Renal cortex interstitium (tissue), 11 donors: ENCODE results near the gene ZNF292. TPM values are rescaled to one million over a fixed set of nuclear protein-coding genes. Genes with fewer than 3 reads are reported as not detected.
A peak's percentile ranks its signal among the peaks of the same experiment; 100 is the strongest.

ENCODE experiments used
- DNase-seq, 11 donors: peaks; one replicate each; pipeline ENCODE4 v3.0.0-alpha.2; 2013; ENCODE audit warnings: low read depth in 9 of 11, low spot score in 4 of 11; ENCODE audit errors: extremely low read depth in 1 of 11
- polyA plus RNA-seq, 3 donors: library from polyadenylated mRNA; unstranded; fragments of 120-200 nt; gene quantifications; one replicate each; pipeline ENCODE4 v1.2.1, GENCODE V29; 2013; ENCODE audit not compliant: insufficient read length in 3 of 3

The ZNF292 gene
- polyA plus RNA-seq, 3 donors: 38.8 to 48.2 (median 48.2) TPM

DNA sequence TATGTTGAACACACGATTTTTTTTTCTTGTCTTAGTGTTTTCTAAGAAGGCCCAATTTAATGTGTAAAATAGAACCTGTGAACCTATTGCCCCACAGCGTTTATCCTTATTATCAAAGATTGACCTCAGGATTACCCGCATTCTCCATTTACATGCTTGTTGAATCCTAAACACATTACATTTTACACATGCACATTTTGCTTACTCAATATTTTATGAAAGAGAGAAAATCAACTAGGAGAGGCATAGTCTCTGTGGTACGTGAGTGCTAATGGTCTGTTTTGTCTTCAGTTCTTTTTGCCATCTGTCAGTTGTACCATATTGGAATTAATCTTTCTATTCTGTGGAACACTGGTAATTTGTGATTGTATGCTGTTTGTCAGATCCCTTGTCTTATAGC, 86.9 kb downstream of the ZNF292 start:
- DNase-seq: no peak

DNA sequence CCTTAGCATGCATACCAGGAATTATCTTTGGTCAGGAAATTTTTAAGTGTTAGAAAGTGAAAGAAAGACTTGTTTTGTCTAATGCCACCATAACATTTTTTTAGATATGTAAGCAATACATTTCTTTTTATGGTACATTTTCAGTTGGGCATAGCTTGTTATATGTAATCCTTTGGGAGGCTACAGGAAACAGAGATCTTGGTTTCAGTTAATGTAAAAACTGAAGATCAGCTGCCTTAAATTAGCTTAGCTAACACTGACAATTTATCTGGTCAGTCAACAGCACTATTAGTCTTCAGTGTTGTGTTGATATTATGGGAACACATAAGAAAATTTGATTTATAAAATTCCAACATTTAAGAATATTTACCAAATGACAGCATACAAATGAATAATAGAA, 88.4 kb downstream of the ZNF292 start:
- no peak for DNase-seq

DNA sequence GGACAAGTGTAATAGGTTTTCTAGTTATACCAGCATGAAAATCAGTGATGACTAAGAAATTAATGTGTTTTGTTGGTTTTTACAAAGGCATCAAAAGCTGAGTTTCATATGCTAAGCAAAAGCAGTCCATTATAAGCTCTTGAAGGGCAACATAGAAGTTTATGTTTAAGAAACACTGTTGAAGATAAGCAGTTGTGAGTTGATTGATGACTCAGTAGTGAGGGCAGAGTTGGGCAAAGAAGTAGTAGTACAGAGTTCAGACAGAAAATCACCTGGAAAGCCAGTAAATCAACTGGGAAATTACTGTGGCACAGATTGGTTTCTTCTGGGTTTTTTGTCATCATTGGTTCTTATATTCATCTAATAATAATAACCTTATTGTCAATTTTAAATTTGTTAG, 89.0 kb downstream of the ZNF292 start:
- DNase-seq: no peak

DNA sequence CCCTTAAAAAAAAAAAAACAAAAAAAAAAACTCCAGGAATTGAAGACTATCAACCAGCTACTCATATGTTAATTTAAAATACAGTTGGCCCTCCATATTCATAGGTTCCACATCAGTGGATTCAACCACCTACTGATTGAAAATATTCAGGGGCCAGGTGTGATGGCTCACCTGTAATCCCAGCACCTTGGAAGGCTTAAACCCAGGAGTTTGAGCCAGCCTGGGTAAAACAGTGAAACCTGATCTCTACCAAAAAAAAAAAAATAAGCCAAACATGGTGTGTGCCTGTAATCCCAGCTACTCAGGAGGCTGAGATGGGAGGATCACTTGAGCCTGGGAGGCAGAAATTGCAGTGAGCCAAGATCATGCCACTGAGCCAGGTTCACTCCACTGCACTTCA, 94.7 kb downstream of the ZNF292 start:
- no peak for DNase-seq

DNA sequence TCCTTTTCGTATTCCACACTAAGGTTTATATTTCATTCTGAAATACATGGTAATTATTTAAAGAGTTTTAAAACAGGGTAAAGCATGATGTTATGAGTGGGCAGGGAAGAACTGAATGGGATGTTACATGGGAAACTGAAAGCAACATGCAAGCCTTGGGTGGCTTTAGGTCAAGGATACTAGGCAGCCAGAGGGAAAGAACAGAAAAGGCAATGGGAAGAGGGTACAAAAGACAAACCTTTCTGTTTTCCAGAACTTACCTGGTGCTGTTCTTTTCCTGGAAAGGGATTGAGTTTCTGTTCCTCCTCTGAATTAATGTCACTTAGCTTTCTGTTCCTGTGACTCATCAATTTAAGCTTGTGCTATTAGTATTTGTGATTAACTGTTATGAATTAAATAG, 95.9 kb downstream of the ZNF292 start:
- no peak for DNase-seq

DNA sequence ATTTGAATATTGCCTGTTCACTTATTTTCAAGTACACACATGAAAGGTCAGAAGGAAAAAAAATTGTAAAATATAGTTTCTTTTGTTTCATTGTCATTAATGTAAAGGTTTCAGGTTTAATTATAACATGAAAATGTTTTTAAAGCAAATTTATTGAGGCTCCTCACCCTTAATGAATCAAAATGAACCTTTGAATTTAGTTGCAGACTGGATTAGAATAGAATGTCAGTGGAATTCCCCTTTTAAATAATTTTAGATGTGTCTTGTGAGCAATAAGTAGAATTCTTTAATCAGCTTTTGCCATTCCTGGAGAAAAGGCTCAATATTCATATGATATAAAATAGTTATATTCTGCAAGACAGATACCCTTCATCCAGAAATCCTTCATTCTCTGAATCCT, 96.4 kb downstream of the ZNF292 start:
- no peak for DNase-seq

DNA sequence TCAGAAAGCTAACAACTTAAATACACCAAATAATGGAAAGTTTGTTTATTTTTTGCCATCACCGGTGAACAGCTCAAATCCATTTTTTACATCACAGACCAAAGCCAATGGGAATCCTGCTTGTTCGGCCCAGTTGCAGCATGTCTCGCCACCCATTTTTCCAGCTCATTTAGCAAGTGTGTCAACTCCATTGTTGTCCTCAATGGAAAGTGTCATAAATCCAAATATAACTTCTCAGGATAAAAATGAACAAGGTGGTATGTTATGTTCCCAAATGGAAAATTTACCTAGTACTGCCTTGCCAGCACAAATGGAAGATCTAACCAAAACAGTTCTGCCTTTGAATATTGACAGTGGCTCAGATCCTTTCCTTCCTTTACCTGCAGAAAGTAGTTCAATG, 101.7 kb downstream of the ZNF292 start:
- no peak for DNase-seq

DNA sequence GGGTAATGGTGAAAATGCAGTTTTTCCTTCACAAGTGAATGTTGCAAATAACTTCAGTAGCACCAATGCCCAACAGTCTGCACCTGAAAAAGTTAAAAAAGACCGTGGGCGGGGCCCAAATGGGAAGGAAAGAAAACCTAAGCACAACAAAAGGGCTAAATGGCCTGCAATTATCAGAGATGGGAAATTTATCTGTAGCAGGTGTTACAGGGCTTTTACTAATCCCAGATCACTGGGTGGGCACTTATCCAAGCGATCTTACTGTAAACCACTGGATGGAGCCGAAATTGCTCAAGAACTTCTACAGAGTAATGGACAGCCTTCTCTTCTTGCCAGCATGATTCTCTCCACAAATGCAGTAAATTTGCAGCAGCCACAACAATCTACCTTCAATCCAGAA, 102.2 kb downstream of the ZNF292 start:
- DNase-seq: no peak

DNA sequence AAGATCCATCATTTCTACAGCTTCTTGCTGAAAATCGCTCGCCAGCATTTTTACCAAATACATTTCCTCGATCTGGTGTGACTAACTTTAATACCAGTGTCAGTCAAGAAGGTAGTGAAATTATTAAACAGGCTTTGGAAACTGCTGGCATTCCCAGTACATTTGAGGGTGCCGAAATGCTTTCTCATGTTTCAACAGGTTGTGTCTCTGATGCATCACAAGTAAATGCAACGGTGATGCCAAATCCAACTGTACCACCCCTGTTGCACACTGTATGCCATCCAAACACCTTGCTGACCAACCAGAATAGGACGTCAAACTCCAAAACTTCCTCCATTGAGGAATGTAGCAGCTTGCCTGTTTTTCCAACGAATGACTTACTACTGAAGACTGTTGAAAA, 102.6 kb downstream of the ZNF292 start:
- DNase-seq: no peak

DNA sequence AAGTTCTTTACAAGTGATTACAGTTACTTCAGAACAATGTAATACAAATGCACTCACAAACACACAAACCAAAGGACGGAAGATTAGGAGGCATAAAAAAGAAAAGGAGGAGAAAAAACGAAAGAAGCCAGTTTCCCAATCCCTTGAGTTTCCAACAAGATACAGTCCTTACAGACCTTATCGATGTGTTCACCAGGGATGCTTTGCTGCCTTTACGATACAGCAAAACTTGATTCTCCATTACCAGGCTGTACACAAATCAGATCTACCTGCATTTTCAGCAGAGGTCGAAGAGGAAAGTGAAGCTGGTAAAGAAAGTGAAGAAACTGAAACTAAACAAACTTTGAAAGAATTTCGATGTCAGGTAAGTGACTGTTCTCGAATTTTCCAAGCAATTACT, 104.4 kb downstream of the ZNF292 start:
- no peak for DNase-seq

DNA sequence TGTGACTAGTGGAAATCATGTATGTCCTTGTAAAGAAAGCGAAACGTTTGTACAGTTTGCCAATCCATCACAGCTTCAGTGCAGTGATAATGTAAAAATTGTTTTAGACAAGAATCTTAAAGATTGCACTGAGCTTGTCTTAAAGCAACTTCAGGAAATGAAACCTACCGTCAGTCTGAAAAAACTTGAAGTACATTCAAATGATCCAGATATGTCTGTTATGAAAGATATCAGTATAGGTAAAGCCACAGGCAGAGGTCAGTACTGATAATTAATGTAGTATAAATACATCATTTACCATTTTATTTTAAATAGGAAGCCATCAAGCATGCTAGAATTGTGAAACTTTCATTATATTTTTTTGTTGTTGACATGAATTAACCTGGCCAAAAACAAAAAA, 106.2 kb downstream of the ZNF292 start:
- no peak for DNase-seq

DNA sequence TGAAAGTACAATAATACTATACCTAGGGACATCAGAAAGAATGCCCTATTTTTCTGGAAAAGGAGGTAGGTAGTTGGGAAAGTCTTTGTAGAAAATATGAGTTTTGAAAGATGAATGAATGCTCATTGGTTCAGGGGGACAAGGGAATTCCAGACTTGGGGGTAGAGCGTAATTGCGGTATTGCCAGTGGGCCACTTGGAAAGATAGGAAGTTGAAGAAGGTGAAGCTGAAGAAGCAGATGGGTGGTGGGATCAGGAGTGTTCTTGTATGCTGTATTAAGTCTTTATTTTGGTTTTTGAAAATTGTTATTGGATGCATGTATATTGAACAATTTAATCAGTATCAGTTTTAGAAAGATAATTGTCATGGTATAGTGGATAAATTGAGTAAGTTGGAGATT, 109.1 kb downstream of the ZNF292 start:
- no peak for DNase-seq

DNA sequence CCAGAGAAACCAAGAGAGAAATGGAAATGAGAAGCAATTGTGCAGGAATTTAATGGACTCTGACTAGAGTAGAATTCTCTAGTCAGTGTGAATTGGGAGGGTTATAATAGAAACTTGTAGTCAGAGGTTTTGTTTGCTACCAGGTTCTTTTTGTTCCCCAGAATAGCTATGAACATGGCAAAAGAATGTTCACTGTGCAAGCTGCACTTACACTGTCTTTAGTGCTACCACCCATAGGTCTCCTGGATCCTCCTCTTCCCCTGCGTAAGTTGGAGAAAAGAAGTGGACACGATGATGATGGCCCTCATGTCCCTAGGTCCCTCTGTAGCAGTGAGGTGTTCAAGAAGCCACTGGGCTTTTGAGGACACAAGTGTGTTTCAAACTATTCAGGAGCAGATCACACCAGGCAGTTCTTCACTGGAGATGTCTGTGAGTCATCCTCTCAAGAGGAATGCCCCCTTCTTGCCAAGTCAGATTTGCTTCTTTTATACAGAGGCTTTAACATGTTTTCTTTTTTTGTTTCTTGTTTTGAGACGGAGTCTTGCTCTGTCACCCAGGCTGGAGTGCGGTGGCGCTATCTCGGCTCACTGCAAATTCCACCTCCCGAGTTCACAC, 119.4 kb downstream of the ZNF292 start:
- no peak for DNase-seq

DNA sequence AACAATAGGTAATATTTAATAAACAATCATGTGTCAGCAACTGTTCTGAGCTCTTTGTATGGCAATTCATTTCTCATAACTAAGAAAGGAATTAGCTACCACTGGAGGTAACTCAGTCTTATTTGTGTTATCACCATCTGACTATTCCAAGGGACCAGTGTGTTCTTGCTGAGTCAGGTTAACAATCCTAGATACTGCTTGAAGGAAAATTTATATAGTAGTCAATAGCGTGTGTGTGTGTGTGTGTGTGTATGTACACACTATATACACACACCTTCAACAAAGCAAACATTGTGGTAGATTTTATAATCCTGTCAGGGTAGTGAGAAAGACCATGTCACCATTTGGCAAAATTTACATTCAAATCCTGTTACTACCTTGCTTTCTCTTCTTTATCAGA, 121.3 kb downstream of the ZNF292 start:
- DNase-seq: no peak

DNA sequence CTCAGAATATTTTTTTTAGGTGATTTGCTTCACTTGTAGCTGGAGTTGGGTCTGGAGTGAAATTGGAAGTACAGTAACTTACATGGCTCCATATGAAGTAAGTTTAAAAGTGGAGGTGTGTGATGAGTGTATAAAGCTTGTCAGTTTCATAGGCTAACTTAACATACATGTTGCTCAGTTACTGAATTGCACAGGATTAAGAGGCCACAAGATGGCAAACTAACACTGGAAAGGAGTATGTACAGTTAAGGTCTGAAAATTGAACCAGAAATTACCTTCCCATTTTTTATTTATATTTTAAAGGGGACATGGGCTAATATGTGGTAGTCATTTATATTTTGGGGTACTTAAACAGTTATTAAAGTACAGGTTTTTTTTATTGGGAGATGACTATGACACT, 121.8 kb downstream of the ZNF292 start:
- no peak for DNase-seq

DNA sequence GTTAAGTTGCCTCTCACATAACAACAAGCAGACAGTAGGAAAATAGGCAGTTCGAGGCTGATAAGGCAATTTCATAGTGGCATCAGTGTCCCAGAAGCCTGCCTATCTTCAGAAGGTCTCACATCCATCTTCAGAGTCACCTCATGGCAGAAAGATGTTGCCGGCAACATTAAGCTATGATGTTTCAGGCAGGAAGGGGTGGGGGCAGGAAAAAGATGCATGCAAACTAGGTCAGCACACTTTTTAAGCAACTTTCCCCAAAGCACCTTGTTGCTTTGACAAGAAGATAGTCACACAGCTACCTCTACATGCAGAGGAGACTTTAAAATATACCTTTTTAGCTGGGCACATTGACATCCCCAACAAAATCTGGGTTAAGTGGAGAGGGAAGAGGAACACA, 123.8 kb downstream of the ZNF292 start:
- DNase-seq: peak in 1 of 11 donors; percentile 5

DNA sequence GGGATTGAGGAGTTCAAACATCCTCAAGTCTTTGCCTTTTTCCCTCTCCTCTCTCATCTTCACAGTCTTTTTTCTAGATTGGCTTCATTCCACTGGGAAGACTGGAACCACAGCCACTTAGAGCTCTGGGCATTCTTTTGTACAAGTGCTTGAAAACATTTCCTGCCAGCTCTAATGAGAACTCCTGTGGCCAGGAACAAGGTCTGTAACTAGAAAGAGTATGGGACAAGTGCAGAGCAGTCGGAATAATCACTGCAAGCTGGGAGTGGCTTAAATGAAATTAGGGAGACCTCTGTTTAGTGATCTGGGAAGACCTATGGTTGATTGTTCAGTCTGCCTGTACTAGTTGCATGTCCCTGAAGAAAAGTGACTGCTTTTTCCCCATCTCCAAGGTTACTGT, 126.1 kb downstream of the ZNF292 start:
- DNase-seq: no peak

DNA sequence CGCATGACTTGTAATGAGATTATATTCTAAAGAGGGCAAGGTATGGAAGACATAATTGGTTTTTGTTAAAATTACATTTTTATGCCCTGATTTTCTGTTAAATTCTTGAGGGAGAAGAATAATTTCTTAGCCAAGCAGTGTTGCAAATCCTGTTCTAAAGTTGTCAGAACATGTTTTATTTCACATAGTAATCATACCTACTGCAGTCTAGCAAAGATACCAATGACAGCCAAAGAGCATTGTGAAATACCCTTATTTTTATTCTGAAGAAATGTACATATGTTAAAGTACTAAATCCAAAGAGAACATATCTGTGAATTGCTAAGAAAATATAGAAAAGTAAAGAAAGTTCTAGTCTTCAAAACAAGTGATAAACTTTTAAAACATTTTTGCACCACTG, 127.4 kb downstream of the ZNF292 start:
- DNase-seq: no peak

DNA sequence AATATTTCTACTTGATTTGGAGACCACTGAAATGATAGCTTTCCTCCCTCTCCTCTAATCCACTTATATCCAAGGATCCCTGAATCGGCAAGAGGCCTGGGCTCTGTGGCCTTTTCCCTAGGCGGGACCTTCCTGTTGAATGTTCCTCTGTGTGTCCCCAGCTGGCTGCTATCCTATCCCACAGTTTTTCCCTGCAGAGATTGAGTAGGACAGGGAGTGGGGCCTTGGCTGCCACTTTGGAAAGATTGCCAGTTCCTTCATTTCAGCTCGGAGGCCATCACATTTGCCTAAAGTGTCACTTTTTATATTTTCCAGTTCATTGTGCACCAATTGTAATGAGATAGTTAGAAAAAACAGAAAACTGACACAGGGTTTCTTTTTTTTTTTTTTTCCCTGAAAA, 128.1 kb downstream of the ZNF292 start:
- DNase-seq: no peak

DNA sequence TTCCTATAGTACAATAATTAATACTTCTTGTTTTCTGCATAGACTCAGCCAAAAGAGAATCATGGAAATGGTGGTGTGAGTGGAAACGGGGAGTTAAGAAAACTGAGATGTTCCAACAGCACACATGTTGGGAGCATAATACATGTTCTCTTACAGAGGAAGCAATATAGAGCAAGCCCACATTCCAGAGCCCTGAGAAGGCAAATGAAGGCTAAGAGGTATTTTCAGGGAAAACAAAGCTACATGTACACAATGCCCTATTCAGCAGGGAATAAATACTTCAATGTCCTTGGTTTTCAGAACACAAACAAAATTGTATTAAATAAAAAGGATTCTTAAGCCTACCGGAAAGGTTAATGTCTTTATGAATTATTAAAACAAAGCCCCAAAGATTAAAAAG, 131.9 kb downstream of the ZNF292 start:
- DNase-seq: no peak

DNA sequence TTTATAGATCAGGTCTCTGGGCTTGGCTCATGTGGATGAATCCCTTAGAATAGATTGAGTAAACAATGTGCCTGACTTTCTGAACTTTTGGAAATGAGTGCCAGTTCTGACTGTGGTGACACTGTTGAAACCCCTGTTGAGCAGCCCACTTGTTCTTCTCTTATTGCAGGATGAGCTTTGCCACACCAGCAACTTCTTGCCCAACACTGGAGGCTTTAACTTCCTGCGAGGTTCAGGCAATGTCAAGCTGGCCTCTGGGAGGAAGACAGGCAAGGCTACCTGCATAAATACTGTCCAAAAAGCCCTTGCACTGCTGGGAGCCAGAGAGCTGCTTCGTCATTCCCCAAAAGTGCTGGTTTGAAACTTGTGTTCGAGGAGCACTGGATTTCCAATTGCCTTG, 134.2 kb downstream of the ZNF292 start:
- no peak for DNase-seq

DNA sequence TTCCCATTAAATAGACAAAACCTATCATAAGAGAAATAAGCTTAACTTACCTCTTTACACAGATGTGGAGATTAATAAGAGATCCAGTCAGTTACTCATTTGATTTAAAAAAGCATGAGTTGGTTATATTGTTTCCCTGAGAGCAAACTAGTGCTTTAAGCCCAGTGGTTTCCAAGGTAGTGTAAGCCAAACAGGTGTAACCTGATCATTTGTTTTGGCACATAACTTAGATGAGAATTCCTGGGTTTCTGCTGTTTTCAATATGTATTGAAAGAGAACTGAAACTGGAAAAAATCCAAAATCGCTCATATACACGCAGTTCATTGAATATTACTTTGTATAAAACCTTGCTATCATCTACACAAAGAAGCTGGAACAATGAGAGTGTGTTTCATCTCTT, 136.5 kb downstream of the ZNF292 start:
- DNase-seq: no peak
